ENCODE results near the gene LRRC14B. TPM values are rescaled to one million over a fixed set of nuclear protein-coding genes. Genes with fewer than 3 reads are reported as not detected.

Gene LRRC14B
- total and polyA plus RNA-seq, 2 of the 13 experiments (the other 11 are each of a cell fraction or from before 2014, with no cell fraction given): not detected

- TF ChIP-seq ZMAT3 (CRISPR knock-in tag; conservative IDR thresholded peaks at IDR 0.05) (no peak), ZNF766 (CRISPR knock-in tag; IDR thresholded peaks at IDR 0.05; ENCODE audit: borderline replicate concordance) (no peak), ZFP62 (CRISPR knock-in tag; IDR thresholded peaks at IDR 0.05) (no peak)
Observed at GRCh38 chr5:157126-157715, 34.1 kb upstream of the LRRC14B start (continued).

GRCh38 chr5:157801-158200 is 33.5 kb upstream of the LRRC14B start:
- no peaks in the 10 kb centered on the region for H4K20me1 ChIP-seq (ENCODE audit: insufficient read depth, low read length)
- FAIRE-seq (no peak), DNase-seq (ENCODE audit: low spot score) (no peak), ATAC-seq (no peak)
- in situ Hi-C loops (cut with HindIII; ENCODE audit: extremely low pct_ligation_motif_present, low pct_unique_long_range_greater_than_20kb) (no loop called here), intact Hi-C loops (cut with micrococcal nuclease; ENCODE audit: unreplicated experiment) (no loop called here)
- H3K36me3 ChIP-seq (replicated peaks in 1 of 2; ENCODE audit: control insufficient read depth in 1 of 2, insufficient read depth in 2 of 2, low read length in 2 of 2): no peaks in the 10 kb centered on the region
- no peak overlapping the region for H3K4me3 ChIP-seq (replicated peaks in 1 of 3; ENCODE audit: insufficient read depth in 1 of 3, low read depth in 2 of 3, low read length in 3 of 3)
- WGBS (ENCODE audit: low lambda C conversion rate): 23% methylated on average over 6 of the region's 11 CpGs
- POLR2A ChIA-PET: no interaction called here
- H3K9ac ChIP-seq (ENCODE audit: insufficient read depth, low read depth, low read length): no peak overlapping the region
- no peak for TF ChIP-seq ZNF777 (CRISPR knock-in tag; IDR thresholded peaks at IDR 0.05)
- no peak for TF ChIP-seq HOMEZ (CRISPR knock-in tag; IDR thresholded peaks at IDR 0.05; ENCODE audit: low read depth)
- no peak for TF ChIP-seq THAP9 (CRISPR knock-in tag; IDR thresholded peaks at IDR 0.05; ENCODE audit: borderline replicate concordance)
- H2AFZ ChIP-seq (ENCODE audit: low read length): no peak overlapping the region
- H3K27me3 ChIP-seq (ENCODE audit: control insufficient read depth in 1 of 2, insufficient read depth in 2 of 2, low read length in 2 of 2): peaks cover 12 to 75% of the 10 kb centered on the region in 2 experiments
- no peaks in the 10 kb centered on the region for H3K9me3 ChIP-seq (ENCODE audit: low read length)
- H3K27ac ChIP-seq (ENCODE audit: extremely low read length, insufficient read depth, low read length): no peak overlapping the region
- no peaks in the 10 kb centered on the region for H3K4me1 ChIP-seq (ENCODE audit: insufficient read depth, low read length)
- no TSS peak for BruUV-seq (replicated peaks)
- no peak overlapping the region for H3K4me2 ChIP-seq (ENCODE audit: low read depth, low read length)
- H3K79me2 ChIP-seq (ENCODE audit: insufficient read depth, low read length): no peaks in the 10 kb centered on the region
- CTCF ChIA-PET (ENCODE audit: low intra/inter-chr PET ratio, low total read pairs): no interaction called here
